ENCODE measurements around the gene KCNG4. TPM values are rescaled to one million over a fixed set of nuclear protein-coding genes. Genes with fewer than 3 reads are reported as not detected.
A peak's percentile ranks its signal among the peaks of the same experiment; 100 is the strongest.
"Not testable (repeated sequence)": the region's sequence is repeated elsewhere in the genome, so short reads cannot be mapped to it uniquely, and the experiment has no call there.

KCNG4 gene
- total and polyA plus RNA-seq, 2 donors from 2014 or later: not detected

DNA sequence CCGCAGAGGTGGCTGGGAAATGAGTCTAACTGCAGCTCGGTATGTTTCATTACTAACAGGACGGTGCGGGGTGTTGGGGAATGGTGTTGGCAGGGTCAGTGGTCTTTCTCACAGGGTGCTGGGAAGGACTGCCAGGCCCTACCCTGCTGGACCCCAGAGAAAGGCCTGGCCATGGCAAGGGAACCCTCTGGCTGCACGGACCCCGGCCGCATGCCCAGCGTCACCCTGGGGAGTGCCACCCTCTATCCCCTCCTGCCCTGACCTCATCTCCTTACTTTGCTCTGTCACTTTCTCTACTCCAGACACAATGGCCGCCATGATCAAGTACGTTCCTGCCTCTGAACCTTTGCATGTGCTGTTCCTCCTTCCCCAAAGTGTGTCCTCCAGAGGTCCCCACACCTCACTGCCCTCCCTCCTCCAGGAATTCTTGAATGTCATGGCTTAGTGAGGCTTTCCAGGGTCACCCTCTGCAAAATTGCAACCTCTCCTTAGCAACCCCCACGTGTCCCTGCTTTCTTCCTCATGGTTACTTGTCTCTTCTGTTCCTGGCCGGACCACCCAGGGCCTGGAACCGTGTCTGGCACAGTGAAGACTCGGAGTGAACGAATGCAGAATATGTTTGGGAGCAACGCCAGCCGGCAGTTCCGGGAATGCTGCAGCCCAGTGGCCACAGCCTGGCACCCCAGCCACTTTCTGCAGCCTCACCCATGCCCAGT, 33.7 kb downstream of the KCNG4 start:
- no peak for DNase-seq
- Histone ChIP-seq H3K9ac (ENCODE audit: low read length in 3 of 3) (no peak overlapping the region), H3K4me1 (ENCODE audit: control insufficient read depth in 2 of 3, insufficient read depth in 2 of 3, low read depth in 1 of 3, low read length in 3 of 3) (peaks cover 0 to 3% (median 2%) of the 10 kb centered on the region in 3 donors), H3K4me3 (ENCODE audit: low read length in 3 of 3) (no peak overlapping the region), H3K9me3 (ENCODE audit: control insufficient read depth in 2 of 3, insufficient read depth in 1 of 3, low read length in 3 of 3) (no peaks in the 10 kb centered on the region), H3K27me3 (ENCODE audit: control insufficient read depth, insufficient read depth, low read length) (no peaks in the 10 kb centered on the region), H3K27ac (ENCODE audit: low read depth in 2 of 2, low read length in 2 of 2) (peak overlapping the region in 1 of 2 donors; percentile 19), H3K36me3 (ENCODE audit: control insufficient read depth in 2 of 3, insufficient read depth in 3 of 3, low read length in 3 of 3) (no peaks in the 10 kb centered on the region)
- no peak for FAIRE-seq
- TF ChIP-seq CTCF (IDR thresholded peaks at IDR 0.05; ENCODE audit: borderline replicate concordance, extremely low read depth, insufficient read depth): no peak
- intact Hi-C loops (cut with DNase I): no loop called here

DNA sequence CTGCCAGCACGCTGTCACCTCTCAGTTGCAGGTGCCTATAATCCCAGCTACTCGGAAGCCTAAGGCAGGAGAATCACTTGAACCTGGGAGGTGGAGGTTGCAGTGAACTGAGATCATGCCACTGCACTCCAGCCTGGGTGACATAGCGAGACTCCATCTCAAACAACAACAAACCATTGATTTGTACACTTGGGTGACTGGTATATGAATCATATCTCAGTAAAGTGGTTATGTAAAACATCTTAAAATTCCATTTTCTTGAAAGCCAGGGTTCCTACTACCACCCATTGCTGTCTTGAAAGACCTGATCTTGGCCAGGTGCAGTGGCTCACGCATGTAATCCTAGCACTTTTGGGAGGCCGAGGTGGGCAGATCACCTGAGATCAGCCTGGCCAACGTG, 34.7 kb downstream of the KCNG4 start:
- H3K36me3 ChIP-seq (ENCODE audit: control insufficient read depth in 2 of 3, insufficient read depth in 3 of 3, low read length in 3 of 3); H3K4me3 ChIP-seq (ENCODE audit: low read length in 3 of 3); H3K27me3 ChIP-seq (ENCODE audit: control insufficient read depth, insufficient read depth, low read length); intact Hi-C loops (cut with DNase I); DNase-seq; H3K4me1 ChIP-seq (ENCODE audit: control insufficient read depth in 2 of 3, insufficient read depth in 2 of 3, low read depth in 1 of 3, low read length in 3 of 3); FAIRE-seq; H3K9me3 ChIP-seq (ENCODE audit: control insufficient read depth in 2 of 3, insufficient read depth in 1 of 3, low read length in 3 of 3); H3K9ac ChIP-seq (ENCODE audit: low read length in 3 of 3); H3K27ac ChIP-seq (ENCODE audit: low read depth in 2 of 2, low read length in 2 of 2): not testable (repeated sequence)

- DNase-seq; H3K4me3 ChIP-seq (ENCODE audit: low read length in 3 of 3); H3K4me1 ChIP-seq (ENCODE audit: control insufficient read depth in 2 of 3, insufficient read depth in 2 of 3, low read depth in 1 of 3, low read length in 3 of 3); FAIRE-seq; intact Hi-C loops (cut with DNase I); H3K9ac ChIP-seq (ENCODE audit: low read length in 3 of 3); H3K27ac ChIP-seq (ENCODE audit: low read depth in 2 of 2, low read length in 2 of 2); H3K27me3 ChIP-seq (ENCODE audit: control insufficient read depth, insufficient read depth, low read length); H3K36me3 ChIP-seq (ENCODE audit: control insufficient read depth in 2 of 3, insufficient read depth in 3 of 3, low read length in 3 of 3); H3K9me3 ChIP-seq (ENCODE audit: control insufficient read depth in 2 of 3, insufficient read depth in 1 of 3, low read length in 3 of 3): not testable (repeated sequence)
Observed at GRCh38 chr16:84204551-84204950, 35.3 kb downstream of the KCNG4 start.

GRCh38 chr16:84199861-84200260, 40.0 kb downstream of the KCNG4 start:
- DNase-seq (no peak), FAIRE-seq (no peak)
- Histone ChIP-seq H3K4me1 (ENCODE audit: control insufficient read depth in 2 of 3, insufficient read depth in 2 of 3, low read depth in 1 of 3, low read length in 3 of 3) (no peaks in the 10 kb centered on the region), H3K9me3 (ENCODE audit: control insufficient read depth in 2 of 3, insufficient read depth in 1 of 3, low read length in 3 of 3) (no peaks in the 10 kb centered on the region), H3K27me3 (ENCODE audit: control insufficient read depth, insufficient read depth, low read length) (no peaks in the 10 kb centered on the region), H3K36me3 (ENCODE audit: control insufficient read depth in 2 of 3, insufficient read depth in 3 of 3, low read length in 3 of 3) (no peaks in the 10 kb centered on the region), H3K4me3 (ENCODE audit: low read length in 3 of 3) (no peak overlapping the region), H3K9ac (ENCODE audit: low read length in 3 of 3) (no peak overlapping the region), H3K27ac (ENCODE audit: low read depth in 2 of 2, low read length in 2 of 2) (no peak overlapping the region)
- TF ChIP-seq CTCF (IDR thresholded peaks at IDR 0.05; ENCODE audit: borderline replicate concordance, extremely low read depth, insufficient read depth): no peak
- intact Hi-C loops (cut with DNase I): no loop called here
